GM21576 (cell line): ENCODE results near the gene KCNN3.

Experiments used
- ATAC-seq: cut with Tn5 transposase; IDR thresholded peaks from one replicate; pipeline ENCODE4 v1.9.1; 2021; ENCODE audit warnings: mild to moderate bottlenecking, moderate library complexity; ENCODE audit not compliant: unreplicated experiment

The KCNN3 gene

GRCh38 chr1:154863315-154864174, 6.5 kb downstream of the KCNN3 start:
- no peak for ATAC-seq

GRCh38 chr1:154862907-154863306, 7.2 kb downstream of the KCNN3 start:
- ATAC-seq = no peak

GRCh38 chr1:154861607-154862094, 8.4 kb downstream of the KCNN3 start:
- no peak for ATAC-seq

- peak; percentile 59 for ATAC-seq
These were observed 9.8 kb downstream of the KCNN3 start for GRCh38 chr1:154860156-154860870.

DNA sequence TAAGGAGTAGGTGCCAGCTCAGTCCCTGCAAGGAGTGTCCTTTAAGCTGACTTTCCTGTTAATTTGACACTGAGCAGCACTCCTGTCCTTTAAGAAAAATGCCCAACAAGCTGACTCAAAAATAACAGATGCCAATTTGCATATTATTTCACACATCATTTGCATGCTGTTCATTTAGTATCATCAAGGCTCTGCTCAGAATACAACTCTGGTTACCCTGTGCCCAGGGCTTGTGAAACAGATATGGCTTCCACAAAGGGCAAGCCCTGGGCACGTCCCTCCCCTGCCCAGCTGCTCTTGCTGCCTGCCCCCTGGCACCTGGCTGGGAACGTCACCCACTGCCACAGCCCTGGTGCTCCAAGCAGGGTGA, 10.3 kb downstream of the KCNN3 start:
- peak; percentile 32 for ATAC-seq

GRCh38 chr1:154859151-154859785, 10.8 kb downstream of the KCNN3 start:
- ATAC-seq = no peak

- ATAC-seq = no peak
These were observed 12.5 kb downstream of the KCNN3 start for GRCh38 chr1:154857441-154858215.

GRCh38 chr1:154857022-154857421, 13.1 kb downstream of the KCNN3 start:
- no peak for ATAC-seq

DNA sequence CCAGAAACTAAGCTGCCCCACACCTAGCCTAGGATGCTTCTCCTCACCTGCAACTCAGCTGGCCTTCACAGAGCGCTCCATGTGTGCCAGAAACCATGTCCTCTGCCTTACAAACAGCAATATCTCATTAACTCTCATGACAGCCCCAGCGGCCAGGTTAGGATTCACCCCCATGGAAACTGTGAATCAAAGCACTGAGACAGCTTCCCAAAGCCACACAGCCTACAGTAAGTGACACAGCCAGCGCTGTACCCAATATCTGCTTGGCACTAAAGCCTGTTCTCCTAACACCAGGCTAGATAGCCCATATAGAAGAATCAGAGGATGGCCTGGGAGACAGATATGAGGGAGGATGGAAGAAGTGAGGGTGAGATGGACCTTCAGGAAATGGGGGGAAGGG, 13.5 kb downstream of the KCNN3 start:
- ATAC-seq = no peak

DNA sequence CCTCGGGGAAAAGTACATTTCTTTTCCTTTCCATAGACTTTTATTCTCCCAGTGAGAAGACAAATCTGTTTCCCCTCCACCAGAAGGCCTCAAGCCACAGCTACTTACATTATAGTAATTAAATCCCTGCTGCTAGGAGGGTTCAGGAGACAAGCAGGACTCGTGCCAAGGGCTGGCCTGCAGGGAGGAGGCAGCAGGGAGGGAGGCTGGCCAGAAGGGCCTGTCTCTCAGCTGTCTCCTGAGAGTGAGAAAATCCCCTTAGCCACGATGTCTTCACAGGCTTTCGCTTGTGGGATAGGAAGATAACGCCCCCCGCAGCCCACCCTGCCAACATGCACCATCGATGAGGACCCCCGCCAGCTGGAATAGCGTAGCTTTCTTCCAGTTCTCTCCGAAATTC, 14.0 kb downstream of the KCNN3 start:
- ATAC-seq = no peak

- no peak for ATAC-seq
These were observed 14.8 kb downstream of the KCNN3 start for GRCh38 chr1:154855186-154855851.

GRCh38 chr1:154852845-154853244, 17.2 kb downstream of the KCNN3 start:
- no peak for ATAC-seq

DNA sequence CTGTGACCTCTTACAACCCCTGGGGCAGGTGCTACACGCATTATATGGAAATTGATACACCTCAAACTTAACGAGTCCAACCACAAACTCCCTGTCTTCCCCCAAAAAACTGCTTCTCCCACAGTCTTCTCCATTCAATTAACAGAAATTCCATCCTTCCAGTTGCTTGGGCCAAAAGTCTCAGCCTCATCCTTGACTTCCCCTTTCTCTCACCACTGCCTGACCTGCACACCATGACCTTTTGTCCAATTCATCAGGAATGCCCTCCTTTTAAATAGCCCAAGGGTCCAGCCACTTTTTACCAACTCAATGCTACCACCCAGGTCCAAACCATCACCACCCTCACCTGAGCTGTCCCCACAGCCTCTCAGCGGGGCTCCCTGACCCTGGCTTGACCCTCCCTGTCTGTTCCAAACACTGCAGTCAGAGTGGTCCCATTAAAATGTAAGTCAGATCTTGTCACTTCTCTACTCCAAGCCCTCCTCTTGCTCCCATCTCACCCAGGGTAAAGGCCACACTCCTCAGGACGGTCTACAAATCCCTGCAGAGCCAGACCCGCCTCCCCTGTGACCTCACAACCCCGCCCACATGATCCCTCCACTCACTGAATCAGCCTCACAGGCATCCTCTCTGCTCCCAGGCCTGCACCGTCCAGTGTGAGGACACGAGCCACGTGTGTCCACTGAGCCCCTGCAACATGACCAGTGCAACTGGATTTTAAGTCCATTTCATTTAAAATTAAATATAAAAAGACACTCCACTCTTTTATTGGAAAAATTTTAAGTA, 18.5 kb downstream of the KCNN3 start:
- ATAC-seq = no peak

DNA sequence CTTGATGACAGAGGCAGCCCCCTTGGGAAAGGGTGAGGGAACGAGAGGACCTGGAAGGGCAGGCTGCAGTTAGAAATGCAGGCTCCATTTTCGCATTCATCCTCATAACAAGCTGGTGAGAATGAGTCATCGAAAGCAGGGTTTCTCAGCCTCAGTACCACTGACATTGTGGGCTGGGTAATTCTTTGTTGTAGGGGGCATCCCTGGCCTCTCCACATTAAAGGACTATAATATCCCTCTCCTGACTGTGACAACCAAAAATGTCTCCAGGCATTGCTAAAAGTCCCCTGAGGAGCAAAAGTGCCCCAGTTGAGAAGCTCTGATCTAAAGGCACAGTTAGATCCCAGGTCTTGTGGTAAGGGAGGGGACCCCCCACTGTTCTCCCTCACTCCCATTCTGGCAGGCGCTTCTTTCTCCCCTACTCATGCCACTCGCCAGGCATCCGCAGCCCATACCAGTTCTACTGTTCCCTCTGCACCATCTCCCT, 20.4 kb downstream of the KCNN3 start:
- ATAC-seq = peak; percentile 62

DNA sequence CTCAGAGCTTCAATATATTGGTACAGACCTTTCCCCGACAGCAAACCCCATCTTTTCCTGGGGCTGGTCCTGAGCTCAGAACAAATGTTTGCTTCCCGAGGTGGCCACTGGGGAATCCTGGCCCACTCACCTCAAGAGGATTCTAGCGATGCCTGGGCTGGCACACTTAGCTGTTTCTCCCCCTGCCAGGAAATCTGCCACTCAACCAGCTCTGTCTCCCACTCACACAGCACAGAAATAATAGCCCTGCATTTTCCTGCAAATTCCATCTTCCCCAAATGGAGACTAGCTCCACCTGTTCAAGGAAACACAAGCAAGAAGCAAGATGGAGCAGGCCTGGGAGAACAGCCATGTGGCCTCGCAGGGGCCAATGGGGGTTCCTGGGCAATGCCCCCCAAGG, 21.1 kb downstream of the KCNN3 start:
- ATAC-seq = no peak

- no peak for ATAC-seq
These were observed 22.2 kb downstream of the KCNN3 start for GRCh38 chr1:154847891-154848290.

- no peak for ATAC-seq
These were observed 23.3 kb downstream of the KCNN3 start for GRCh38 chr1:154846565-154847442.

GRCh38 chr1:154845879-154846278, 24.2 kb downstream of the KCNN3 start:
- ATAC-seq = no peak
